IMR-90 (cell line): ENCODE measurements around the gene C1orf141.

Source experiments
- CTCF ChIP-seq: conservative IDR thresholded peaks from 2 replicates; pipeline ENCODE4 v1.5.1; 2012; ENCODE audit warnings: mild to moderate bottlenecking, low read depth, low read length, improper control_type of control experiment
- USF2 ChIP-seq: fragments of 150-350 bp; IDR thresholded peaks from 2 replicates; pipeline ENCODE4 v1.6.1; 2017; ENCODE audit warnings: mild to moderate bottlenecking, antibody characterized with exemption, low read length, low read depth

DNA sequence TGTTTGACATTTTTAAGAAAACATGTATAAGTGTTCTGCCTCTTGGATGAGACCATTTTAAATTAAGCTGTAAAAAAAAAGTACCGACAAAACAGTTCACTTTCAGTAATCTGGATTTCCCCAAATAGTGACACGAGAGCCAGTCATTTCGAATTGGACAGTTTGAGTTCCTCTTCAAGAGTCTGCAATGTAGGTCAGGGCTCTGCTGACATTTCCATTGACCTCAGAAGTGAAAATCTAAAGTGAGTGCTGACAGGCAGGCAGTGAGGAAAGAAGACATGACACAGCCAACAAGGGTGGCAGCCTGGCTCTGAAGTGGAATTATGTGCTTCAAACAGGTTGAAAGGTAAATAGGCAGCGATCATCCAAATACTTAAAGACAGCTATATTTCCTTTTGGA lies 31.4 kb upstream of the C1orf141 start, which contains the start of gene IL23R:
- TF ChIP-seq CTCF (no peak), USF2 (no peak)
